DMS114 treated with DMSO at 0.1 percent for 48 hours (cell line): ENCODE results near the gene HOGA1.
"Not testable (repeated sequence)": the region's sequence is repeated elsewhere in the genome, so short reads cannot be mapped to it uniquely, and the experiment has no call there.

Experiments used
- DNase-seq: peaks from one replicate; lab custom pipeline; 2025; ENCODE audit not compliant: unreplicated experiment; lab: John Stamatoyannopoulos, UW

HOGA1 gene

DNA sequence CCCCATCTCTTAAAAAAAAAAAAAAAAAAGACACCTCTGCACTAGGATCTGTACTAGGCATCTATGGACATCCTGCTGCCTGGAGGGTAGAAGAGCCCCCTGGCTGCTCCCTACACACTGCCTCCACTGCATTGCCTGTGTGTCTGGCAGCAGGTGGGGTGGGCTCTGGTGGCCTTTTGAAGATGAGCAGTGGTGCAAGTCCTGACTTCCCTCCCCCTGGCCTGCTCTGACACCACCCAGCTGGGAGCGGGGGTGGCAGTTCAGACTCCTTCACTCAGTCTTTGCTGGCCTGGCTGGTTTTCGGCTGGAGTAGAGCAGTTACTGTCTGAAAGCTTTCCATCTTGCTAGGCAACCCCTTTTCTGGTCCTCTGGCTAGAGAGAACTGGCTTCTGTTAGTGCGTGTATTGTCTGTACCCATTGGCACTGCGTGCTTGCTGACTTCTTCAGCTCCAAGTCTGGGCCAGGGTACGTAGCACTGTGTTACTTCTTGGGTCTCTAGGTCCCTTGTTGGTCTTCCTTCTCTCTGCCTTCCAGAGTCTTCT, 23.0 kb downstream of the HOGA1 start:
- DNase-seq: no peak

- DNase-seq: no peak
These were observed 24.9 kb downstream of the HOGA1 start for GRCh38 chr10:97608991-97609561.

DNA sequence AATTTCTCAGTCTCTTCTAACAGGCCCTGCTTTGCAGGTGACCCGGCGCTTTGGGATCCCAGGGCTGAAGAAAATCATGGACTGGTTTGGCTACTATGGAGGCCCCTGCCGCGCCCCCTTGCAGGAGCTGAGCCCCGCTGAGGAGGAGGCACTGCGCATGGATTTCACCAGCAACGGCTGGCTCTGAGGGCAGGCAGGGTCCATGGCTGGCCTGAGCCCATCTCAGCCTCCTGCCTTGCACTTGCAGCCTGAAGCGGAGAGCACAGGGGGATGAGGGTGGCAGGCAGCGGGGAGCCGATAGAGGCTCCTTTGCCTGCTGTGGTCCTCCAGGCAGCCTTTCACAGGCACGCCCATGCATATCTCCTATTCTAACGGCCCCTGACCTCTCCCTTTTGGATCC, 27.3 kb downstream of the HOGA1 start:
- no peak for DNase-seq

DNA sequence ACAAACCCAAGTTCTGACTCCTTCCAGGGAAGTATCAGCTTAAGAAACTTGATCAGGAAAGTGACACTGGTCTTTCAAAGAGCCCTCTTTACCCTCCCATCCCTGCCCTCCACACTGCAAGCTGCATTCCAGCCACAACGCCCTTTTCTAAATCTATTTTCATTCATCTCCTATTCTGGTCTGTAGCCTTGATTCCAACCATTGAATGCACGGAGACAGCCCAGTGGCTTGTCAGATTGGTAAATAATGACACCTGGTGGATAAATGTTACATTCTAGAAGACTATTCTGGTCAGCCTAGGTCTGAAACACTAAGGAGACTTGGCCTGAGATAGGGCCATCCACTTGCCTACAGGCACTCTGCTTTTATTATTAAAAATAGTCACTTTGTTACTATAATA, 28.2 kb downstream of the HOGA1 start:
- DNase-seq: peak; percentile 39

DNA sequence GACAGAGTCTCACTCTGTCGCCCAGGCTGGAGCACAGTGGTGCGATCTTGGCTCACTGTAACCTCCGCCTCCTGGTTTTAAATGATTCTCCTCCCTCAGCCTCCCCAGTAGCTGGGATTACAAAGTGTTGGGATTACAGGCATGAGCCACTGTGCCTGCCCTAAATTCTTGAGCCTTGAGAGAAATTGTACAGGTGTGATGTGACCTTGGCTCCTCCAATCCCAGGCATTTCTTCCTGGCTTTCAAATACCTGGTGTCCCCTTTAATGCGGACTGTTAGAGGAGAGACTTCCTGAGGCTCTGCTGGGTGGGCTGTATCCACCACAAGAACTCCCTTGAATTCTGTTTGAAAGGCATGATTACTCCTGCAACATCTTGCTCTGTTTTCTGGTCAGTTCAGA, 34.1 kb downstream of the HOGA1 start:
- DNase-seq: no peak

- no peak for DNase-seq
These were observed 34.5 kb downstream of the HOGA1 start for GRCh38 chr10:97618733-97619132.

DNA sequence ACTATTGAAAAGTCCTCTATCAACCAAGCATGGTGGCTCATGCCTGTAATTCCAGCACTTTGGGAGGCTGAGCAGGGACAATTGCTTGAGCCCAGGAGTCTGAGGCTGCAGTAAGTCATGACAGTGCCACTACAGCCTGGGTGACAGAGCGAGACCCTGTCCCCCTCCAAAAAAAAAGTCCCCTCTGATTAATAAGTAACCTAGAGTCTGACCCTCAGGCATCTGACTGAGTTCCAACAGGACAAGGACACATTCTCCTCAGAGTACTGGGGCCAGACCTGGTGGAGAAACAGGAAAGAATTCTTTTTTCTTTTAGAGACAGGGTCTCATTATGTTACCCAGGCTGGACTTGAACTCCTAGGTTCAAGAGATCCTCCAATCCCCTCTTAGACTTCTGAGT, 39.1 kb downstream of the HOGA1 start:
- DNase-seq: no peak

GRCh38 chr10:97627731-97628130, 43.5 kb downstream of the HOGA1 start:
- no peak for DNase-seq

GRCh38 chr10:97628228-97628627, 44.0 kb downstream of the HOGA1 start:
- DNase-seq: no peak

DNA sequence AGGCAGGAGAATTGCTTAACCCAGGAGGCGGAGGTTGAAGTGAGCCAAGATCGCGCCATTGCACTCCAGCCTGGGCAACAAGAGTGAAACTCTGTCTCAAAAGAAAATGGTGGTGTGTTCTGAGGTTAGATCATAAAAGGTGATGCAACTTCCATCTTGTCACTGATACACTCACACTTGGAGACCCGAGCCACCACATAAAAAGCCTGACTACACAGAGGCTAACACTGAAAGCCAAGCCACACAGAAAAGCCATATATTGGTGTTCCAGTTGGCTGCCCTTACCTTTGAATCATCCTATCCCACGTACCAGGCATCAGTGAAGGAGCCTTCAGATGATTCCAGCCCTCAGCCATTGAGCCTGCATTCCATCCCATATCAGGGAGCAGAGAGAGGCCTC, 45.1 kb downstream of the HOGA1 start:
- no peak for DNase-seq

- no peak for DNase-seq
These were observed 46.9 kb downstream of the HOGA1 start for GRCh38 chr10:97631098-97631497.

DNA sequence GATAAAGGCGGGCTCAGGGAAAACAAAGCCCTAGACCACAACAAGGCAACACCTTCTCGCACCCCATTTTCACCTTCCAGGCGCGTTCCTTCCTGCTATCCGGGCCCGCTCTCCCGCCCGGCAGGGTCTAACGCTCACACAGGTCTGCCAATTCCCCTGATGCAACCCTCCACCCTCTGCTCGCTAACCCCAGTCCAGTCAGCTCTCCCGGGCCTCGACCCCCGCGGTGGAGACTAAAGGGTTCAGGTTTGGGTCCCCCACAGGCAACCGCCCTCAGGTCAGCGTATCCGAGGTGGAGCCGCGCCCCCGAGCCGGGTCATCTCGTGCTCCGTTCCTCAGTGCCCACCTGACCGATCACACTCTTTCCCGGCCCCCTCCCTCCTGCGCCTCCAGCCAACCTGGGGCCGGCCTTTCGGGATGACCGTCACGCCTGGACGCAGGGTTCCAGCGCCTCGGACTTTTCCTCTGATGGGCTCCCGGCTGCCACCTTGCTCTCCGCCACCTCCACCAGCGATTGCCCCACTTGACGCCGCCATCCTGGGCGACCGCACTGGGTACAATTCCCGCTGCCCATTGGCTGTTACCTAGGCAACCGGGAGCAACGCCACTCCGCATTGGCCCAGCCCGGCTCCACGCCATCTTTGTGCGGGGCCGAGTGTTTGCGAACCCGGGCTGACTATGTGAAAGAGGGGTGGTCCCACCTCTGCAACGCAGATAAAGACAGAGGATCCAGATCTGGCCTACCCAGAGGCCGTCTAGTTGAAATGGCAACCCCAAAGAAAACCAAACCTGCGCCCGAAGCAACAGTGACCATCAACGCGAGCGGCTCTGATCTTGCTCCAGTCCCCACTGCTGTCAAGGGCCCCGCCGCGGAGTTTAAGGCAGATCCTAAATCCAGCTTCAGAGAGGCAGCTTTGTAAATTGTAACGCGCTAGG, 49.0 kb downstream of the HOGA1 start, which contains the start of gene MORN4:
Gene MORN4, minus strand, starts transcription at position 552 of the 936 bp plus-strand sequence. CDS start 13,847 bp downstream, outside the sequence.
- peak; percentile 95 for DNase-seq

GRCh38 chr10:97633921-97634320, 49.7 kb downstream of the HOGA1 start:
- DNase-seq: no peak

DNA sequence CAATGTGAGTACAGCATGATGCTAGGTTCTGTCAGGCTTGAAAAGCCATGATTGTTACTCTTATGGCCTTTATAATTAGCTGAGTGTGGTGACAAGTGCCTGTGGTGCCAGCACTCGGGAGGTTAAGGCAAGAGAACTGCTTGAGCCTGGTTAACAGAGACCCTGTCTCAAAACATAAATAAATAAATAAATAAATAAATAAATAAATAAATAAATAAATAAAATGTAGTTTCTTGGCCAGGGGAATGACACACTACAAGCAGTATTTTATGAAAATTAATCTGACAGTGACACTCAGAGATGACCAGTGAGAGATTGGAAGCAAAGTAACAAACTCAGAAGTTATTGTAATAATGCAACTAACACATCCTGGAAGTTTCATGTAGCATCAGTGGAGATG, 51.4 kb downstream of the HOGA1 start:
- DNase-seq: no peak

GRCh38 chr10:97639090-97639489, 54.9 kb downstream of the HOGA1 start:
- not testable (repeated sequence) for DNase-seq

DNA sequence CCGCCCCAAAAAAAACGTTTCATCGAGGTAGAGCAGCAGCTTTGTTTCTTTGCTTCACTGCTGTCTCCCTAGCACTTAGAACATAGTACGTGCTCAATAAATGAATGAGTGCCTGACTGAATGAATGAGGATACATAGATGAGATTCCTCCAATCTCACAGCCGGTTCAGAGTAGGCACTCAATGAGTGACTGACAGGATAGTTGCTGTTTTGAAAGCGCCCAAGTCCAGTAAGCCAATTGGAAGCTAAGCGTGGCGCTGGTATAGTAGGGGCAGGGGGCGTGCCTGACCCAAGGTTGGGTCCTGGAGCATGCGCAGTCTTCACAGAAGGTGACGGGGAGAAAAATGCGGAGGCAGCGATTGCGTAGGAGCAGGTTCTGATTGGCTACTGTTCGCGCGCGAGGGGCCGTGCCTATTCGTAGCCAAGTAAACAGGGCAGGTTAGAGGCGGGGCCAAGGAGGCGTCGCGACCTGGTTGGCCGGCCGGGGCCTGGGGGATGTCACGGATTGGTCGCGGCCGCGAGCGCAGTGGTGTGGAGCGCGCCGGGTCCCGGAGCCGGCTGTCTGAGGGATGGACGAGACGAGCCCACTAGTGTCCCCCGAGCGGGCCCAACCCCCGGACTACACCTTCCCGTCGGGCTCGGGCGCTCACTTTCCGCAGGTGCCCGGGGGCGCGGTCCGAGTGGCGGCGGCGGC, 56.1 kb downstream of the HOGA1 start, which contains the start of gene PI4K2A:
Gene PI4K2A, plus strand, starts transcription at position 498 of the 694 bp plus-strand sequence. Its CDS starts 72 bp downstream, at position 570.
- DNase-seq: peak; percentile 99

DNA sequence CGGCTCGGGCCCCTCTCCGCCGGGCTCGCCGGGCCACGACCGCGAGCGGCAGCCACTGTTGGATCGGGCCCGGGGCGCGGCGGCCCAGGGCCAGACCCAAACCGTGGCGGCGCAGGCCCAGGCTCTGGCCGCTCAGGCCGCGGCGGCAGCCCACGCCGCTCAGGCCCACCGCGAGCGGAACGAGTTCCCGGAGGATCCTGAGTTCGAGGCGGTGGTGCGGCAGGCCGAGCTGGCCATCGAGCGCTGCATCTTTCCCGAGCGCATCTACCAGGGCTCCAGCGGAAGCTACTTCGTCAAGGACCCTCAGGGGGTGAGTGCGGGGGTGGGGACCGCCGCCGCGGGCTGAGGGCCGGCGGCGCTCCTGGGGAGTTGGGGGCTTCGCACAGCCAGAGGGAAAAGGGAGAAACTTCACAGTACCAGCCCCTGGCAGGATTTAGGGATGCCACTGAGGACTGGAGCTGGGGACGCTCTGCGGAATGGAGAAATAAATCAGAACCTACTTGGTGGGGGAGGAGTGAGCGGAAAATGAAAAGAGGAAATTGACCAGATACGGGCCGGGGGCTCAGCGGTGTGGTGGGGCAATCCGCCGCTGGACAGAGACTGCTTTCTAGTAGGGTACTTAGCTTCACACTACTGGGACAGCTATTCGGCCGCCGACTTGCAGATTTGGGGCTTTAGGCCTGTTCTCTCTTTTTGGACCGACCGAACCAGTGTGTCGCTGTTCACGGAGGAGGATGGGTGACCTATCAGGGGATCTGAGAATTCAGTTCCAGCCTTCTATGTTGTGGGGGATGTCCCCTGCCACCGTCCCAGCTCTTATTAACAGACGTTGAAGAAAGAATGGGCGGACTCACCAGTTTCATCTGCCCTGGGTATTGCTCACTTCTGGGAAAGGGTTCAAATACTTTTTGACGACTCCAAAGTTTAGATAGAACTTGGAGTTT, 57.0 kb downstream of the HOGA1 start:
- no peak for DNase-seq

DNA sequence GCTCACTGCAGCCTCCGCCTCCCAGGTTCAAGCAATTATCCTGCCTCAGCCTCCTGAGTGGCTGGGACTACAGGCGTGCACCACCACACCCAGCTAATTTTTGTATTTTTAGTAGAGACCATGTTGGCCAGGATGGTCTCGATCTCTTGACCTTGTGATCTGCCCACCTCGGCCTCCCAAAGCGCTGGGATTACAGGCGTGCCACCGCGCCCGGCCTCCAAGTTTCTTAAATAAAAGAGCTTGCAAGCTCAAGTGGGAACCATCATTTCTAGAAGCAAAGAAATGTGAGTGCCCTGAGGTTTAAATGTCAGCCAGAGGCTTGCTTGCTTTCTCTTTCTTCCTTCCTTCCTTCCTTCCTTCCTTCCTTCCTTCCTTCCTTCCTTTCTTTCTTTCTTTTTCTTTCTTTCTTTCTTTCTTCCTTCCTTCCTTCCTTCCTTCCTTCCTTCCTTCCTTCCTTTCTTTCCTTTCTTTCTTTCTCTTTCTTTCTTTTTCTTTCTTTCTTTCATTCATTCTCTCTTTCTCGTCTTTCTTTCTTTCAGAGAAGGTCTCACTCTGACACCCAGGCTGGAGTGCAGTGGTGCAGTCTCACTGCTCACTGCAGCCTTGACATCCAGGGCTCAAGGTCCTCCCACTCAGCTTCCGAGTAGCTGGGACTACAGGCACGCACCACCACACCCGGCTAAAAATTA, 58.4 kb downstream of the HOGA1 start:
- not testable (repeated sequence) for DNase-seq

DNA sequence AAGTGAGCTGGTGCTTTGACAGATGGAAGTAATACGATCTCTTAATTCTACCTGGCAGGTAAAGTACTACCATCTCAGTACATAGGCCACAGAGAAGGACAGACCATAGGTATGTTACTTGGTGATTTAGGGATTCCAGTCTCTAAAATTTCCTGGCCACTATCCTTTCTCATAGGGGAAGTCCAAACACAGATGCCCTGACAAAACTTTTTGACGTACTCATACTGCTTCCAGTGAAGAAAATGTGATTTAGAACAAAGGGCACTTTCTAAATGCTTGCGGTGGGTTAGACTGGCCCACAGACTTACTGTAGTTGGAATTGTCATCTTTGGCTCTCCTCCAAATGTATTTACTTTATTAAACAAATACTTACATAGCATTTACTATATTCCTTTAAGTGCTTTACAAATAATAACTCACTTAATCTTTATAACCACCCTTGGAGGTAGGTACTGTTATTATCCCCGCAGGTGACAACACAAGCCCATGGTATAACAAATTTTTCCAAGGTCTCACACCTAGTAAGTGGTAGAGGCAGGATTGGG, 59.3 kb downstream of the HOGA1 start:
- DNase-seq: no peak
